Smooth muscle cell (in vitro differentiated cells): Measurements from ENCODE around the gene CA10. TPM values are rescaled to one million over a fixed set of nuclear protein-coding genes. Genes with fewer than 3 reads are reported as not detected.

Experiments
- DNase-seq: peaks from one replicate; lab custom pipeline; 2025; ENCODE audit not compliant: unreplicated experiment; lab: John Stamatoyannopoulos, UW
- H2AFZ ChIP-seq: fragments of 200-600 bp; sonication (generic); 2 replicates; pipeline ENCODE4 v1.6.0; 2016; ENCODE audit warnings: antibody characterized with exemption, low read depth, mild to moderate bottlenecking
- H3F3A ChIP-seq: fragments of 200-600 bp; sonication (generic); 2 replicates; pipeline ENCODE4 v1.6.0; 2017; ENCODE audit warnings: antibody characterized with exemption, low read depth
- H3K27ac ChIP-seq: fragments of 200-600 bp; sonication (generic); 2 replicates; pipeline ENCODE4 v1.5.1; 2016; ENCODE audit warnings: low read depth, mild to moderate bottlenecking
- H3K27me3 ChIP-seq: fragments of 200-600 bp; sonication (generic); 2 replicates; pipeline ENCODE4 v1.6.1; 2016; ENCODE audit warnings: low read depth, mild to moderate bottlenecking
- H3K36me3 ChIP-seq: fragments of 200-600 bp; sonication (generic); 2 replicates; pipeline ENCODE4 v1.5.1; 2016; ENCODE audit warnings: low read depth
- H3K4me1 ChIP-seq: fragments of 200-600 bp; sonication (generic); 2 replicates; pipeline ENCODE4 v1.5.1; 2016; ENCODE audit warnings: low read depth
- H3K4me2 ChIP-seq: fragments of 200-600 bp; sonication (generic); 2 replicates; pipeline ENCODE4 v1.6.0; 2016; ENCODE audit warnings: mild to moderate bottlenecking
- H3K4me3 ChIP-seq: fragments of 200-600 bp; sonication (generic); 2 replicates; pipeline ENCODE4 v1.5.1; 2016; ENCODE audit warnings: mild to moderate bottlenecking
- H3K79me2 ChIP-seq: fragments of 200-600 bp; sonication (generic); 2 replicates; pipeline ENCODE4 v1.6.0; 2016; ENCODE audit warnings: low read depth, mild to moderate bottlenecking
- H3K9ac ChIP-seq: fragments of 200-600 bp; sonication (generic); 2 replicates; pipeline ENCODE4 v1.6.0; 2016; ENCODE audit warnings: low read depth
- H3K9me3 ChIP-seq: fragments of 200-600 bp; sonication (generic); replicated peaks from 2 replicates; pipeline ENCODE4 v1.5.1; 2016; ENCODE audit warnings: low read depth
- H4K20me1 ChIP-seq: fragments of 200-600 bp; sonication (generic); 2 replicates; pipeline ENCODE4 v1.6.0; 2016; ENCODE audit warnings: low read depth
- CTCF ChIP-seq: fragments of 200-600 bp; sonication (generic); IDR thresholded peaks from 2 replicates; pipeline ENCODE4 v1.5.1; 2017; ENCODE audit warnings: borderline replicate concordance, mild to moderate bottlenecking, antibody characterized with exemption; ENCODE audit not compliant: insufficient read depth, poor library complexity, severe bottlenecking
- WGBS: methylation state at CpG from one replicate; pipeline ENCODE4 v1.1.7; 2016; ENCODE audit warnings: low lambda C conversion rate; 5-methylcytosine and 5-hydroxymethylcytosine counted together
- polyA plus RNA-seq: library from polyadenylated mRNA; unstranded; fragments of >200 nt; fragmentation: Nextera tagmentation; extraction: Ambion mirVana; gene quantifications from 2 replicates; pipeline ENCODE4 v1.2.1, GENCODE V29; 2016
- total RNA-seq: library from RNA; depleted of rRNA; stranded (reverse); fragments of >200 nt; gene quantifications from 2 replicates; pipeline ENCODE4 v1.2.3, GENCODE V29; 2014

Gene CA10
- total and polyA plus RNA-seq, 2 experiments from 2014 or later = 0.54 TPM; not detected in 1

DNA sequence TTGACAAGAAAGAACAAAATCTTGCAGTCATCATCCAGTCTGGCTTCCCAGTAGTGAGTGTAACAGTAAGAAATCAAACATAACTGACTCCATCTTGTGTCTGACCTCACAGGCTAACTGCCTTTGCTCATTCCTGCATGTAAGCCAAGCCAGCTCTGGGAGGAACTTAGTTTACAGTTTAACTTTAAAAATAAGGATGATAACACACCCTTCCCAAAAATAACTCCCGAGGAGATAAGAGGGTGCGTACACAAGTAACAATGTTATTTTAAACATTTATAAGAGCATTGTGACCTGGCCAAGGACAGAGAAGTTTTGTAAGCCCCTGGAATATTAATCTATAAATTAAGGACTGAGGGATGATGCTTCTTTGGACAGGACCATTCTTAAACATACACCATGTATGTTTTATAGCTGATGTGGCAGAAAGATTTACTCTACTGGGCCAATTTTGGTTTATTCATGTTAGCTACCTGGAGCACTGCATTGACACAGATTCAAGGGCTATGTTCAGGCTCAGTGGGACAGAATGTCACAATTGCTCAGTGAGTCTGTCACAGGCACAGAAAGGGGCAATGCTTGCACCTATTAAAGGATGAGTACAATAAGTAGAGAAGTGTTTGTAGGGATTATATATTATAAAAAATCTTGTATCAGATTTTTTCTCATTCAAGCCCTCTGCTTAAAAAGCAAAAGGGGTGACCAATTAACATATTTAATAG is 554.1 kb downstream of the CA10 start:
- H3K27ac ChIP-seq = no peak overlapping the region
- DNase-seq = no peak
- H3K4me1 ChIP-seq = no peaks in the 10 kb centered on the region
- H3K27me3 ChIP-seq = no peaks in the 10 kb centered on the region
- no peak overlapping the region for H3K4me2 ChIP-seq
- no peak for TF ChIP-seq CTCF
- no peaks in the 10 kb centered on the region for H3K9me3 ChIP-seq
- no peaks in the 10 kb centered on the region for H3K79me2 ChIP-seq
- no peaks in the 10 kb centered on the region for H3F3A ChIP-seq
- no peaks in the 10 kb centered on the region for H4K20me1 ChIP-seq
- no peak overlapping the region for H2AFZ ChIP-seq
- WGBS = 87% methylated on average over 2 of the region's 2 CpGs
- no peaks in the 10 kb centered on the region for H3K36me3 ChIP-seq
- H3K4me3 ChIP-seq = no peak overlapping the region
- no peak overlapping the region for H3K9ac ChIP-seq

DNA sequence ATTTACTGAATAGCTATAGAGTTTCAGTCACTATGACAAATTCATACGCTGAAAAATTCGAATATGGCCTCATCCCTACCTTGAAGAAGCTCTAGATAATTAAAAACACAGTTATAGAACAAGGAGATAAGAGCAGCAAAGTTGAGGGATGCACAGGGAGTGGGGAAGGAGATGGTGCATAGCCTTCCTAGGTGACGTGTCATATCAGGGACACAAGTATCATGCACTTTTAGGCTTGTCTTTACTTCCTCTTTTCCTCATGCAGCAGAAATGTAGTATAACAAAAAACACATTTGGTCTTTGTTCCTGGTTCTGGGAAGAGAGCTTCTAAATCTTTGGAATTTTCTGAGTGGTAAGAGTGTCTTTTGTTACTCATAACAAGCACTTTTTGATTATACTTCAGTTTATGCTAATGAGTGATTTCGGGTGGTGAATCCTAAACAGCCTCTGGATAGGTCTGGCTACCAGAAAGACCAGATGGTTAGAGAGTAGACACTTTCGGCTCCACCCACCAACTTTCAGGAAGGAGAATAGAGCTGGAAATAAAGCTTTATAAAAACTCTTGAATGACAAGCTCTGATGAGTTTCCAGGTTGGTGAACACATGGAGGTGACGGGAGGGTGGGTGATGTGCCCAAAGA is 556.8 kb downstream of the CA10 start:
- Histone ChIP-seq H3K36me3 (no peaks in the 10 kb centered on the region), H3K79me2 (no peaks in the 10 kb centered on the region), H2AFZ (no peak overlapping the region), H3K4me2 (no peak overlapping the region), H3K27ac (no peak overlapping the region), H3F3A (no peaks in the 10 kb centered on the region), H3K9me3 (no peaks in the 10 kb centered on the region), H3K4me1 (no peaks in the 10 kb centered on the region), H4K20me1 (no peaks in the 10 kb centered on the region), H3K4me3 (no peak overlapping the region), H3K9ac (no peak overlapping the region), H3K27me3 (no peaks in the 10 kb centered on the region)
- 85% methylated on average over 6 of the region's 6 CpGs for WGBS
- DNase-seq = no peak
- TF ChIP-seq CTCF = no peak

- WGBS = 64% methylated on average over 2 of the region's 2 CpGs
- no peak for TF ChIP-seq CTCF
Observed at GRCh38 chr17:51598824-51599223, 559.7 kb downstream of the CA10 start.

More at GRCh38 chr17:51598824-51599223, 559.7 kb downstream of the CA10 start:
- H3K4me3 ChIP-seq = no peak overlapping the region
- H4K20me1 ChIP-seq = no peaks in the 10 kb centered on the region
- no peaks in the 10 kb centered on the region for H3K27me3 ChIP-seq
- no peaks in the 10 kb centered on the region for H3F3A ChIP-seq
- H3K27ac ChIP-seq = no peak overlapping the region
- no peak overlapping the region for H3K9ac ChIP-seq
- H3K36me3 ChIP-seq = no peaks in the 10 kb centered on the region
- no peaks in the 10 kb centered on the region for H3K4me1 ChIP-seq
- H2AFZ ChIP-seq = no peak overlapping the region
- no peaks in the 10 kb centered on the region for H3K79me2 ChIP-seq
- H3K9me3 ChIP-seq = no peaks in the 10 kb centered on the region
- no peak for DNase-seq
- no peak overlapping the region for H3K4me2 ChIP-seq
